H1 (cell line): ENCODE data around the gene SMAP2. TPM values are rescaled to one million over a fixed set of nuclear protein-coding genes. Genes with fewer than 3 reads are reported as not detected.

Source experiments
- CTCF ChIA-PET: fragments of 300-600 bp; sonication (Branson Sonifier 250); formaldehyde crosslinking; loops from one replicate; lab custom pipeline; 2021; ENCODE audit not compliant: partially characterized antibody; lab: Charles Lee
- POLR2A ChIA-PET: fragments of 300-600 bp; sonication (Branson Sonifier 250); formaldehyde crosslinking; loops from one replicate; lab custom pipeline; 2021; ENCODE audit warnings: inconsistent platforms; ENCODE audit not compliant: partially characterized antibody; lab: Charles Lee
- DNase-seq, 2 experiments: peaks; one replicate each; pipeline versions ENCODE4 v3.0.0 to v3.0.0-alpha.2; 2010 to 2022; ENCODE audit warnings: low spot score in 2 of 2, low read depth in 1 of 2, mixed read lengths in 1 of 2
- FAIRE-seq: peaks from 2 replicates; lab custom pipeline; 2011; peaks lifted over from hg19 to GRCh38; lab: Jason Lieb, UNC
- H2AFZ ChIP-seq: 2 replicates; pipeline ENCODE4 v1.8.1; 2012; ENCODE audit warnings: low read length, inconsistent platforms
- H2AK5ac ChIP-seq: 2 replicates; pipeline ENCODE4 v1.6.1; 2013; ENCODE audit warnings: low read depth, low read length
- H2BK120ac ChIP-seq: replicated peaks from 2 replicates; pipeline ENCODE3; 2013; ENCODE audit warnings: low read depth, low read length, inconsistent platforms
- H2BK12ac ChIP-seq: 2 replicates; pipeline ENCODE4 v1.6.1; 2013; ENCODE audit warnings: low read depth, low read length
- H2BK15ac ChIP-seq: 2 replicates; pipeline ENCODE4 v1.6.1; 2013; ENCODE audit warnings: low read length
- H2BK20ac ChIP-seq: 2 replicates; pipeline ENCODE4 v1.6.1; 2013; ENCODE audit warnings: low read length
- H2BK5ac ChIP-seq: 2 replicates; pipeline ENCODE4 v1.6.1; 2013; ENCODE audit warnings: low read depth, low read length
- H3K14ac ChIP-seq: 2 replicates; pipeline ENCODE4 v1.6.1; 2013; ENCODE audit warnings: inconsistent platforms; ENCODE audit not compliant: insufficient read length
- H3K18ac ChIP-seq: 2 replicates; pipeline ENCODE4 v1.6.1; 2013; ENCODE audit warnings: low read length; ENCODE audit errors: extremely low read depth
- H3K23ac ChIP-seq: 2 replicates; pipeline ENCODE4 v1.6.1; 2013; ENCODE audit warnings: inconsistent platforms; ENCODE audit not compliant: insufficient read length
- H3K23me2 ChIP-seq: 2 replicates; pipeline ENCODE4 v1.6.1; 2013; ENCODE audit warnings: low read depth, low read length
- H3K27ac ChIP-seq: 2 replicates; pipeline ENCODE4 v1.6.1; 2011; ENCODE audit warnings: low read depth, low read length, inconsistent platforms
- H3K27me3 ChIP-seq, 4 experiments: replicated peaks in 1 of 4; 1 replicate in 1 of 4; 2 replicates in 3 of 4; pipeline versions ENCODE4 v1.6.1 to v1.8.1; 2011 to 2013; ENCODE audit warnings: low read length in 3 of 4, mild to moderate bottlenecking in 3 of 4, inconsistent platforms in 2 of 4, mixed read lengths in 2 of 4, moderate library complexity in 1 of 4; ENCODE audit not compliant: control insufficient read depth in 3 of 4, insufficient read depth in 3 of 4; ENCODE audit errors: extremely low read depth in 1 of 4
- H3K36me3 ChIP-seq, 4 experiments: 2 replicates each; pipeline versions ENCODE4 v1.6.1 to v1.8.1; 2011 to 2013; ENCODE audit warnings: mild to moderate bottlenecking in 4 of 4, low read length in 3 of 4, moderate library complexity in 2 of 4, control low read depth in 1 of 4, inconsistent platforms in 1 of 4; ENCODE audit not compliant: insufficient read depth in 4 of 4, control insufficient read depth in 2 of 4
- H3K4ac ChIP-seq: replicated peaks from 2 replicates; pipeline ENCODE3; 2013; ENCODE audit warnings: low read length, low read depth, mixed read lengths, inconsistent platforms; ENCODE audit not compliant: insufficient read length
- H3K4me1 ChIP-seq, 4 experiments: replicated peaks in 1 of 4; 1 replicate in 1 of 4; 2 replicates in 3 of 4; pipeline versions ENCODE4 v1.6.1 to v1.8.1; 2011 to 2013; ENCODE audit warnings: low read length in 3 of 4, inconsistent platforms in 2 of 4, mixed read lengths in 1 of 4; ENCODE audit not compliant: insufficient read depth in 4 of 4, control insufficient read depth in 3 of 4
- H3K4me2 ChIP-seq, 2 experiments: 2 replicates each; pipeline versions ENCODE4 v1.6.1 to v1.8.1; 2011 to 2013; ENCODE audit warnings: low read depth in 2 of 2, low read length in 2 of 2, control low read depth in 1 of 2, inconsistent platforms in 1 of 2, mild to moderate bottlenecking in 1 of 2; ENCODE audit not compliant: insufficient read depth in 1 of 2
- H3K4me3 ChIP-seq, 4 experiments: fragments of 200-600, 300-600 bp in 1 of 4; sonication (generic), shearing (Covaris generic), sonication (Bioruptor Twin) in 1 of 4; 2 replicates each; pipeline versions ENCODE4 v1.5.1 to v1.8.1; 2011 to 2016; ENCODE audit warnings: low read length in 4 of 4, low read depth in 3 of 4, control low read depth in 2 of 4, inconsistent platforms in 2 of 4, mild to moderate bottlenecking in 2 of 4, mixed read lengths in 1 of 4, moderate library complexity in 1 of 4; ENCODE audit not compliant: insufficient read depth in 2 of 4; ENCODE audit errors: extremely low read depth in 1 of 4
- H3K56ac ChIP-seq: replicated peaks from 2 replicates; pipeline ENCODE3; 2013; ENCODE audit warnings: low read depth, mild to moderate bottlenecking, mixed read lengths, low read length, inconsistent platforms; ENCODE audit not compliant: insufficient read length
- H3K79me1 ChIP-seq: 2 replicates; pipeline ENCODE4 v1.6.1; 2013; ENCODE audit warnings: low read depth, low read length, control low read depth
- H3K79me2 ChIP-seq, 2 experiments: 2 replicates each; pipeline versions ENCODE4 v1.6.1 to v1.8.1; 2012 to 2013; ENCODE audit warnings: low read length in 2 of 2, mild to moderate bottlenecking in 2 of 2, inconsistent platforms in 1 of 2; ENCODE audit not compliant: insufficient read depth in 2 of 2, control insufficient read depth in 1 of 2
- H3K9ac ChIP-seq, 4 experiments: replicated peaks in 1 of 4; 1 replicate in 1 of 4; 2 replicates in 3 of 4; pipeline versions ENCODE4 v1.6.1 to v1.8.1; 2011 to 2013; ENCODE audit warnings: low read depth in 3 of 4, low read length in 3 of 4, control low read depth in 2 of 4, mild to moderate bottlenecking in 2 of 4, moderate library complexity in 2 of 4, inconsistent platforms in 1 of 4; ENCODE audit errors: extremely low read depth in 1 of 4
- H3K9me3 ChIP-seq, 2 experiments: 2 replicates each; pipeline versions ENCODE4 v1.6.1 to v1.8.1; 2012 to 2013; ENCODE audit warnings: mild to moderate bottlenecking in 2 of 2, moderate library complexity in 2 of 2, control low read depth in 1 of 2, inconsistent platforms in 1 of 2, low read depth in 1 of 2, low read length in 1 of 2, mixed read lengths in 1 of 2; ENCODE audit not compliant: insufficient read depth in 2 of 2
- H4K20me1 ChIP-seq, 2 experiments: replicated peaks in 1 of 2; 2 replicates each; pipeline versions ENCODE3 to v1.8.1; 2011 to 2013; ENCODE audit warnings: inconsistent platforms in 2 of 2, low read length in 2 of 2, mild to moderate bottlenecking in 1 of 2; ENCODE audit not compliant: insufficient read depth in 2 of 2, control insufficient read depth in 1 of 2
- H4K5ac ChIP-seq: 2 replicates; pipeline ENCODE4 v1.6.1; 2013; ENCODE audit warnings: low read length, low read depth, mixed read lengths, inconsistent platforms; ENCODE audit not compliant: insufficient read length
- H4K8ac ChIP-seq: 2 replicates; pipeline ENCODE4 v1.8.0; 2013; ENCODE audit warnings: mild to moderate bottlenecking, moderate library complexity, low read length, inconsistent platforms; ENCODE audit not compliant: insufficient read depth; ENCODE audit errors: extremely low read depth
- H4K91ac ChIP-seq: replicated peaks from 2 replicates; pipeline ENCODE3; 2013; ENCODE audit warnings: low read length, mixed read lengths, inconsistent platforms; ENCODE audit not compliant: insufficient read length
- BACH1 ChIP-seq: IDR thresholded peaks from 2 replicates; pipeline ENCODE4 v1.6.1; 2012; ENCODE audit warnings: low read length, improper control_type of control experiment
- KDM1A ChIP-seq: fragments of 200-600, 300-600 bp; sonication (generic); IDR thresholded peaks from 2 replicates; pipeline ENCODE4 v1.7.1; 2016; ENCODE audit warnings: mild to moderate bottlenecking, low read length, borderline replicate concordance
- KDM5A ChIP-seq: fragments of 200-600 bp; IDR thresholded peaks from 2 replicates; pipeline ENCODE4 v1.7.1; 2012; ENCODE audit warnings: mild to moderate bottlenecking, low read length, inconsistent platforms, mixed read lengths
- MAFK ChIP-seq: IDR thresholded peaks from 2 replicates; pipeline ENCODE4 v1.6.1; 2012; ENCODE audit warnings: low read depth, mild to moderate bottlenecking, improper control_type of control experiment, low read length
- SUZ12 ChIP-seq: fragments of 200-600 bp; sonication (generic); IDR thresholded peaks from 2 replicates; pipeline ENCODE4 v1.6.1; 2012; ENCODE audit warnings: mild to moderate bottlenecking, inconsistent platforms, low read length, moderate library complexity, mixed read lengths
- TAF1 ChIP-seq: IDR thresholded peaks from 2 replicates; pipeline ENCODE4 v1.6.1; 2011; ENCODE audit warnings: mild to moderate bottlenecking, low read depth, low read length
- ZNF274 ChIP-seq: IDR thresholded peaks from 2 replicates; pipeline ENCODE4 v1.7.0; 2012; ENCODE audit warnings: low read length, borderline replicate concordance; ENCODE audit errors: extremely low read depth
- WGBS, 2 experiments: shearing (Covaris generic) in 1 of 2; methylation state at CpG; one replicate each; pipeline versions ENCODE4 v1.1.6 to v1.1.7; 2013 to 2015; ENCODE audit warnings: low lambda C conversion rate in 2 of 2, mixed read lengths in 2 of 2, inconsistent platforms in 1 of 2, low coverage in 1 of 2, missing lambda C conversion rate in 1 of 2; ENCODE audit not compliant: insufficient replicate concordance in 2 of 2, insufficient coverage in 1 of 2, insufficient read length in 1 of 2; ENCODE audit errors: extremely low coverage in 1 of 2, missing lambda C conversion rate in 1 of 2; 5-methylcytosine and 5-hydroxymethylcytosine counted together
- polyA plus RNA-seq, 7 experiments: library from polyadenylated mRNA; depleted of rRNA in 3 of 7; stranded (reverse) in 5 of 7; unstranded in 2 of 7; fragments of >200 nt in 5 of 7; fragments of 200-250 nt in 2 of 7; gene quantifications; 1 replicate in 5 of 7; 2 replicates in 1 of 7; 4 replicates in 1 of 7; pipeline versions ENCODE4 v1.2.1 to v1.2.3, GENCODE V29; 2011 to 2013; ENCODE audit warnings: missing spikeins in 2 of 7, mixed read lengths in 2 of 7
- total RNA-seq: library from RNA; stranded (reverse); fragmentation: NEBNext Ultra II Directional; extraction: Animal tissue kit (Norgen Biotek cat#: 25700); gene quantifications from 2 replicates; pipeline ENCODE4 v1.2.1, GENCODE V29; 2021
- TF ChIP-seq, protein P1 (sequence below), 3 experiments: IDR thresholded peaks; 1 replicate in 2 of 3; 2 replicates in 1 of 3; pipeline versions ENCODE4 v1.5.1 to v1.6.1; 2011; ENCODE audit warnings: low read length in 3 of 3, mild to moderate bottlenecking in 3 of 3, inconsistent platforms in 2 of 3, low read depth in 1 of 3, moderate library complexity in 1 of 3; ENCODE audit not compliant: insufficient read depth in 1 of 3; ENCODE audit errors: control extremely low read depth in 1 of 3

Gene SMAP2
- total and polyA plus RNA-seq, 2 of the 8 experiments (the other 6 are each of a cell fraction or from before 2014, with no cell fraction given): 4.3 to 5.5 TPM

DNA sequence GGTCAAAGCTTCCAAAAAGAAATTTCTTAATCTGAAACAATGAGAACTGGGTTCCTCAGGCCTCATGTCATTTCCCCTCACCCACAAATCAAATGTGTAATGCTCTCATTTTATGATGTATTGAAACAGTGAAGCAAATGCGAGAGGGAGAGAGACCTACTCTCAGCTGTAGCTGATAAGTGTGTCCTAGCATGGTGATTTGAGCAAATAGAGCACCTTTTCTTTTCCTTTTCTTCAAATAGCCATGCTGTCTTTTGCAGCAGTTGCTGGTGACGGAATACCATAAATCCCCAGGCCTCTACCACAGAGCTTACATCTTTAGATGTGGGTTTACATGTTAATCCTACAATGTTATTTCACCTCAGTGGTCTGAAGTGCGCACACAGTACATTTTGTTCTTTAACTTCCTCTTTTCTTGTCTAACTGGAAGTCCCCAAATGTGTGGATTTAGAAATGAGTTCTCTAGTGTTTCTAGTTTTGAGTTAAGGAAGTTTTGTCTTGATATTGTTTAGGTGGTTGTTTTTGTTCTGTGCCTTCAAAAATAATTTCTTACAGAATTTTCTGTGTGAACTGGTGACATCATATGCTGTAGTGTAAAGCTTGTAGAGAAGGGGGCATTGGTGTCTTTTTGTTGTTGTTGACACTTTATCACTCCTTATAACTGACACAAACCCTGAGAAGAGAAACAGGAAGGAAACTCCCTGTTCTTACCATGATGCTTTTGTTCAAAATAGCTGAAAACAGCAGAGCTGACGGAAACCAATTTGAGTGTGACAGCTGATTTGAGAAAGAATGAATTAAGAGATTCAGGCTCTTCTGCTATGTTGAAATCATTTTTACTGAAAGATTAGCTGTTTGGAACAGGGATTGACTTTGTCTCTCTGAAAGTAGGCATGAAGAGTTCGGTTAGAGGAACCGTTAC, 12.2 kb downstream of the SMAP2 start:
- H3K27me3 ChIP-seq: no peaks in the 10 kb centered on the region
- H3K23ac ChIP-seq: no peak overlapping the region
- no peak overlapping the region for H2BK15ac ChIP-seq
- ChIA-PET POLR2A (interaction anchor here (1.4 kb wide), 1 partner anchor 65 kb away, joined by 3 read pairs; the partner anchor contains the start of gene ZFP69B), CTCF (interaction anchor here (0.8 to 2.5 kb wide), 8 partner anchors 11 to 242 kb away, joined by 3 to 11 read pairs (median 3); partner anchors contain the start of gene SMAP2)
- no peak overlapping the region for H3K56ac ChIP-seq
- H3K4me2 ChIP-seq: no peak overlapping the region
- DNase-seq: no peak
- H3K14ac ChIP-seq: no peak overlapping the region
- H3K9me3 ChIP-seq: no peaks in the 10 kb centered on the region
- no peak overlapping the region for H4K91ac ChIP-seq
- no peaks in the 10 kb centered on the region; the same call in 1 of the 2 replicates for H3K23me2 ChIP-seq
- H2AK5ac ChIP-seq: no peak overlapping the region
- no peak overlapping the region for H3K27ac ChIP-seq
- peaks cover 0 to 4% (median under 1%) of the 10 kb centered on the region in 4 experiments; a peak in 1 of 7 replicates for H3K4me1 ChIP-seq
- no peaks in the 10 kb centered on the region for H4K20me1 ChIP-seq
- H2BK20ac ChIP-seq: no peak overlapping the region
- H3K4me3 ChIP-seq: no peak overlapping the region
- H2BK12ac ChIP-seq: no peak overlapping the region
- H2AFZ ChIP-seq: no peak overlapping the region
- no peak overlapping the region for H4K5ac ChIP-seq
- H3K9ac ChIP-seq: no peak overlapping the region
- no peaks in the 10 kb centered on the region; a peak in 1 of 4 replicates for H3K79me2 ChIP-seq
- H3K18ac ChIP-seq: no peak overlapping the region
- no peak overlapping the region for H2BK5ac ChIP-seq
- FAIRE-seq: no peak
- no peak overlapping the region for H3K4ac ChIP-seq
- no peaks in the 10 kb centered on the region for H3K79me1 ChIP-seq
- no peak overlapping the region for H2BK120ac ChIP-seq
- 95% methylated on average over 6 of the region's 6 CpGs; no CpG with 5 or more reads in 1 of the 2 experiments for WGBS, 2 experiments
- H3K36me3 ChIP-seq: no peaks in the 10 kb centered on the region
- H4K8ac ChIP-seq: no peak overlapping the region
- TF ChIP-seq KDM1A: no peak
- TF ChIP-seq ZNF274: no peak
- TF ChIP-seq MAFK: no peak
- no peak for TF ChIP-seq SUZ12
- TF ChIP-seq KDM5A: no peak
- TF ChIP-seq, protein P1, sequence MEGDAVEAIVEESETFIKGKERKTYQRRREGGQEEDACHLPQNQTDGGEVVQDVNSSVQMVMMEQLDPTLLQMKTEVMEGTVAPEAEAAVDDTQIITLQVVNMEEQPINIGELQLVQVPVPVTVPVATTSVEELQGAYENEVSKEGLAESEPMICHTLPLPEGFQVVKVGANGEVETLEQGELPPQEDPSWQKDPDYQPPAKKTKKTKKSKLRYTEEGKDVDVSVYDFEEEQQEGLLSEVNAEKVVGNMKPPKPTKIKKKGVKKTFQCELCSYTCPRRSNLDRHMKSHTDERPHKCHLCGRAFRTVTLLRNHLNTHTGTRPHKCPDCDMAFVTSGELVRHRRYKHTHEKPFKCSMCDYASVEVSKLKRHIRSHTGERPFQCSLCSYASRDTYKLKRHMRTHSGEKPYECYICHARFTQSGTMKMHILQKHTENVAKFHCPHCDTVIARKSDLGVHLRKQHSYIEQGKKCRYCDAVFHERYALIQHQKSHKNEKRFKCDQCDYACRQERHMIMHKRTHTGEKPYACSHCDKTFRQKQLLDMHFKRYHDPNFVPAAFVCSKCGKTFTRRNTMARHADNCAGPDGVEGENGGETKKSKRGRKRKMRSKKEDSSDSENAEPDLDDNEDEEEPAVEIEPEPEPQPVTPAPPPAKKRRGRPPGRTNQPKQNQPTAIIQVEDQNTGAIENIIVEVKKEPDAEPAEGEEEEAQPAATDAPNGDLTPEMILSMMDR (IDR thresholded peaks at IDR 0.05; ENCODE audit: control extremely low read depth in 1 of 3, insufficient read depth in 1 of 3, low read depth in 1 of 3, low read length in 3 of 3): no peak
- no peak for TF ChIP-seq BACH1
- TF ChIP-seq TAF1: no peak
